ENCODE results near the gene BMPR1B. TPM values are rescaled to one million over a fixed set of nuclear protein-coding genes. Genes with fewer than 3 reads are reported as not detected.

Gene BMPR1B
- total RNA-seq, 6 experiments from 2014 or later, result 0.31 to 1.6 (median 0.62) TPM

DNA sequence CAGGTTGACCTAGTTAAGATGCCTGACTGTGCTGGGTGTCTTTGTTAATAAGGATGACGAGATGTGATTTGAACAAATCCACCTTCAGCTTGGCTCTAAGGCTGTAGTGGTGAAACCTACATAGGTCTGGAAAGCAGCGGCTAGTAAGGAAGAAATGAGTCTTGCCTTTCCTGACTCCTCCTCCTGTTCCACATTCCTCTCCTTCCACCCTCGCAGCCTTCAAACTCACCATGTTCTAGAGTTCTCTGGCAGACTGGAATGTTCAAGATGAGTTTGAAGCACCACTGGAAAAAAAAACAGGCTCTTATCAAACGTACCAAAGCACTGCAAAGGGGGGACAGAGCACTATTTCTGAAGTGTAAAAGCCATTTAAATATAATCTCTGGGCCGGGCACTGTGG lies 395.4 kb downstream of the BMPR1B start:
- DNase-seq (no peak), ATAC-seq (no peak)
- Histone ChIP-seq H3K27ac (no peak overlapping the region), H3K4me3 (no peak overlapping the region), H3K9me3 (no peaks in the 10 kb centered on the region), H3K4me1 (no peaks in the 10 kb centered on the region), H3K36me3 (no peaks in the 10 kb centered on the region), H3K27me3 (no peaks in the 10 kb centered on the region)
- TF ChIP-seq POLR2A (IDR thresholded peaks at IDR 0.05), result no peak
- TF ChIP-seq, protein P1, sequence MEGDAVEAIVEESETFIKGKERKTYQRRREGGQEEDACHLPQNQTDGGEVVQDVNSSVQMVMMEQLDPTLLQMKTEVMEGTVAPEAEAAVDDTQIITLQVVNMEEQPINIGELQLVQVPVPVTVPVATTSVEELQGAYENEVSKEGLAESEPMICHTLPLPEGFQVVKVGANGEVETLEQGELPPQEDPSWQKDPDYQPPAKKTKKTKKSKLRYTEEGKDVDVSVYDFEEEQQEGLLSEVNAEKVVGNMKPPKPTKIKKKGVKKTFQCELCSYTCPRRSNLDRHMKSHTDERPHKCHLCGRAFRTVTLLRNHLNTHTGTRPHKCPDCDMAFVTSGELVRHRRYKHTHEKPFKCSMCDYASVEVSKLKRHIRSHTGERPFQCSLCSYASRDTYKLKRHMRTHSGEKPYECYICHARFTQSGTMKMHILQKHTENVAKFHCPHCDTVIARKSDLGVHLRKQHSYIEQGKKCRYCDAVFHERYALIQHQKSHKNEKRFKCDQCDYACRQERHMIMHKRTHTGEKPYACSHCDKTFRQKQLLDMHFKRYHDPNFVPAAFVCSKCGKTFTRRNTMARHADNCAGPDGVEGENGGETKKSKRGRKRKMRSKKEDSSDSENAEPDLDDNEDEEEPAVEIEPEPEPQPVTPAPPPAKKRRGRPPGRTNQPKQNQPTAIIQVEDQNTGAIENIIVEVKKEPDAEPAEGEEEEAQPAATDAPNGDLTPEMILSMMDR (IDR thresholded peaks at IDR 0.05), result no peak
- 57% methylated on average over 5 of the region's 5 CpGs for WGBS (ENCODE audit: insufficient coverage, low coverage, low lambda C conversion rate, missing lambda C conversion rate)
- intact Hi-C loops (cut with DNase I), result no loop called here

DNA sequence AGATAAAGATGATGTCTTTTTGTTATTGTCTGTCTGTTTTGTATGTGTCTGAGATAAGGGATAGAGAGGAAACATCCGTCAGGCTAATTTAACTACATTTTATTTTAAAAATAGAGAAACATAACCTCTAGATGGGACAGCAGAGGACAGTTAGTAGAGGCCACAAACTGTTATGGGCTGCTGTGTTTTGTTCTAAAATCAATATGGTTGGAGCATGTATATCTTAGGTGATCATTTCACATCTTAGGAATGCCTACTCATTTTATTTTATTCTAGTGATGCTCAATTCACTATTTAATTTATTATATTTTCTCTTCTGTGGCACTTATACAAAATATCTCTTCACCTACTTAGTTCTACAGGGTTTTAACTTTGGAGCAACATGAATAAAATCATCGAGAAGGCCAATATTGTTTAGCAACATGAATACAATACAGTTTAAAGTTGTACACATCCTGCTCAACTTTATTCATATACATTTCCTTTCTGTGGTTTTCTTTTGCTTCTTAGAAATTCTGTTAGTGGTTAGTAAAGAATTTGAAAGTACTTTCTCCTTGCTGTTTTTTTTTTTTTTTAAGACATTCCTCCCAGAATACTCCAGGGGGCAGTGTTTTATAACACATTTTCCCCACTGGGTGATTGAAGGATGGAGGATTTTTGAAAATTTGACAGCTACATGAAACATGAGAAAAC lies 398.1 kb downstream of the BMPR1B start:
- H3K36me3 ChIP-seq, result no peaks in the 10 kb centered on the region
- H3K9me3 ChIP-seq, result no peaks in the 10 kb centered on the region
- no peak overlapping the region for H3K27ac ChIP-seq
- no peaks in the 10 kb centered on the region for H3K4me1 ChIP-seq
- intact Hi-C loops (cut with DNase I), result no loop called here
- H3K27me3 ChIP-seq, result no peaks in the 10 kb centered on the region
- TF ChIP-seq, protein P1 (IDR thresholded peaks at IDR 0.05), result peak; percentile 32 to 65 (median 60)
- no peak for TF ChIP-seq POLR2A (IDR thresholded peaks at IDR 0.05)
- DNase-seq (no peak), ATAC-seq (peak in 2 of 4 donors; percentile 47 to 50)
- no peak overlapping the region for H3K4me3 ChIP-seq
- WGBS (ENCODE audit: insufficient coverage, low coverage, low lambda C conversion rate, missing lambda C conversion rate), result 43% methylated on average over 2 of the region's 2 CpGs

DNA sequence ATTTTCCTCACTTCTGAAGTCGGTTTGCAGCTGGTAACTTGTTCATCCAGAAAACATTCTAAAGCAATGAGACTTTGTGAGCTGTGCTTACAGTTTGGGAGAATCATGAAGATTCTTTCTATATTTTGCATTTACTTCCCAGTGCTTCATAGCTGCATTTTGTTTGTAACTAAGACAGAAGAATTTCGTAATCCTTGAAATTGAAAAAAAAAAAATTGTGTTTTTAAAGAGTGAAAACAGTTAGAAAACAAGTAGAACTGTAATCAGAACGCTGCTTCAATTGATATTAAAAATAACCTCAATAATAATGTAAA lies 398.7 kb downstream of the BMPR1B start:
- no peak for DNase-seq
- no peaks in the 10 kb centered on the region for H3K9me3 ChIP-seq
- 23% methylated on average over 3 of the region's 3 CpGs for WGBS (ENCODE audit: insufficient coverage, low coverage, low lambda C conversion rate, missing lambda C conversion rate)
- no peak for ATAC-seq
- no peaks in the 10 kb centered on the region for H3K27me3 ChIP-seq
- no peaks in the 10 kb centered on the region for H3K36me3 ChIP-seq
- intact Hi-C loops (cut with DNase I), result no loop called here
- H3K27ac ChIP-seq, result no peak overlapping the region
- no peaks in the 10 kb centered on the region for H3K4me1 ChIP-seq
- H3K4me3 ChIP-seq, result no peak overlapping the region
- TF ChIP-seq, protein P1 (IDR thresholded peaks at IDR 0.05), result no peak
- TF ChIP-seq POLR2A (IDR thresholded peaks at IDR 0.05), result no peak

DNA sequence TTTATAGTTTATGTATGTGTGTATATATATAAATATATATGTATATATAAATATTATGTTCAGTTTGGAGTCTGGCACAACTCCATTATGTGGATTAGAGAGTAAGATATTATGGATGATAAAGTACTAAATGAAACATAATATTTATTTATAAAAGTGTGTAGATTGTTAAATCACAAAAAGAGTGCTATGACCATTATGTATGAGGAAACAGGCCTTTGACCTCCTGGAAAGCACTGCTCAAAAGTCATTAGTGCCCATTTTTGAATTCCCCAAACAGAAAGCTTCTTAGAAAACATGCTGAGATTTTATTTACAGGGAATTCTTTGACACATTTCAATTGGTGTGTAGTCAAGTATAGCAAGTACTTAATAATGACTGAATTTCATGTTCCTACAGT lies 399.8 kb downstream of the BMPR1B start:
- TF ChIP-seq, protein P1 (IDR thresholded peaks at IDR 0.05), result no peak
- no peak for TF ChIP-seq POLR2A (IDR thresholded peaks at IDR 0.05)
- intact Hi-C loops (cut with DNase I), result no loop called here
- Histone ChIP-seq H3K27ac (no peak overlapping the region), H3K4me3 (no peak overlapping the region), H3K9me3 (no peaks in the 10 kb centered on the region), H3K36me3 (no peaks in the 10 kb centered on the region), H3K4me1 (no peaks in the 10 kb centered on the region), H3K27me3 (no peaks in the 10 kb centered on the region)
- no peak for DNase-seq
- no peak for ATAC-seq

DNA sequence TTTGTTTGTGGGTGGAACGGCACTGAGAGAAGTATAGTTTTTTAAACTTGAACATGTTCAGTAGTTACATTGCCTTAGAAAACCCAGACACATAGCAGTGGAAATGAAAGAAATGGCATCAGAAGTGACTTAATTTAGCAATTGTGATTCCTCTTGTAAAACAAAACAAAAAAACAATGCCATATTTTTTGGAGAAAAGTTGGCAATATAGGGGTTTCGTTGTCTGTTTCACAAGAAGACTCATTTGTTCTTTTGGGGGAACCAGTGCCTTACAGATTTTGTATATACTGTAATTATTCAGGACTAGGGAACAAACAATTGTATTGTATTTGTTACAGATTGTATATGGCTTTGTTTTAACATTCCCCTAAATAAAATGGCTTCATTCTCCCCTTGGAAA lies 400.3 kb downstream of the BMPR1B start:
- H3K36me3 ChIP-seq, result no peaks in the 10 kb centered on the region
- DNase-seq (no peak), ATAC-seq (no peak)
- H3K4me3 ChIP-seq, result no peak overlapping the region
- no peaks in the 10 kb centered on the region for H3K27me3 ChIP-seq
- WGBS (ENCODE audit: insufficient coverage, low coverage, low lambda C conversion rate, missing lambda C conversion rate), result 62% methylated on average over 2 of the region's 2 CpGs
- intact Hi-C loops (cut with DNase I), result no loop called here
- H3K4me1 ChIP-seq, result no peaks in the 10 kb centered on the region
- no peak overlapping the region for H3K27ac ChIP-seq
- H3K9me3 ChIP-seq, result no peaks in the 10 kb centered on the region
- TF ChIP-seq, protein P1 (IDR thresholded peaks at IDR 0.05), result no peak
- TF ChIP-seq POLR2A (IDR thresholded peaks at IDR 0.05), result no peak

Data from right lobe of liver (tissue), 6 donors.